HAP-1 (cell line): ENCODE data around the gene RBM26.

Experiments
- DNase-seq, 2 experiments: peaks; one replicate each; pipeline ENCODE4 v3.0.0-alpha.2; 2016 to 2020; ENCODE audit warnings: low spot score in 2 of 2
- H3K27me3 ChIP-seq: fragments of 250-450 bp; sonication (Bioruptor Pico); 2 replicates; pipeline ENCODE4 v1.5.1; 2020; ENCODE audit warnings: low read depth, mild to moderate bottlenecking, moderate library complexity
- H3K36me3 ChIP-seq: fragments of 250-450 bp; sonication (Bioruptor Pico); replicated peaks from 2 replicates; pipeline ENCODE4 v1.5.1; 2020; ENCODE audit warnings: mild to moderate bottlenecking
- H3K4me1 ChIP-seq: fragments of 250-450 bp; sonication (Bioruptor Pico); 2 replicates; pipeline ENCODE4 v1.5.1; 2020; ENCODE audit warnings: mild to moderate bottlenecking
- H3K4me3 ChIP-seq: fragments of 250-450 bp; sonication (Bioruptor Pico); 2 replicates; pipeline ENCODE4 v1.5.1; 2020; ENCODE audit warnings: mild to moderate bottlenecking, moderate library complexity
- H3K9me3 ChIP-seq: fragments of 250-450 bp; sonication (Bioruptor Pico); 2 replicates; pipeline ENCODE4 v1.5.1; 2020; ENCODE audit warnings: mild to moderate bottlenecking, moderate library complexity
- in situ Hi-C: fragments of 300-500 bp; cut with MboI; formaldehyde crosslinking; loops from 3 replicates; pipeline ENCODE4 v1.14.3; 2020; ENCODE audit warnings: low sequenced_read_pairs, inconsistent platforms, mixed read lengths

RBM26 gene

DNA sequence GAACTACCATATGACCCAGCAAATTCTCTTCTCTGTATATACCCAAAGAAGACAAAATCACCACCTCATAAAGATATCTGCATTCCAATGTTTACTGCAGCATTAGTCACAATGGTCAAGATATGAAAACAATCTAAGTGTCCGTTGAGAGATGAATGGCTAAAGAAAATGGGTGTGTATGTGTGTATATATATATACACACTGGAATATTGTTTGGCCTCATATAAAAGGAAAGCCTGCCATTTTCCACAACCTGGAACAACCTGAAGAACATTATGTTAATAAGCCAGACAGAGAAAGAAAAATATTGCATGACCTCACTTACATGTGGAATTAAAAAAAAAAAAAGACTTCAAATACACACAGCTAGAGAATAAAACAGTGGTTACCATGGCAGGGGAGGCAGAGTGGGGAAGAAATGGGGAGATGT lies 29.5 kb upstream of the RBM26 start:
- Histone ChIP-seq H3K36me3 (no peaks in the 10 kb centered on the region), H3K4me1 (peaks cover 13% of the 10 kb centered on the region), H3K4me3 (no peak overlapping the region), H3K9me3 (no peaks in the 10 kb centered on the region), H3K27me3 (no peaks in the 10 kb centered on the region)
- in situ Hi-C loops = no loop called here
- DNase-seq = no peak

GRCh38 chr13:79434556-79434955 lies 28.5 kb upstream of the RBM26 start:
- Histone ChIP-seq H3K4me1 (peaks cover 13% of the 10 kb centered on the region), H3K36me3 (no peaks in the 10 kb centered on the region), H3K4me3 (no peak overlapping the region), H3K27me3 (no peaks in the 10 kb centered on the region), H3K9me3 (no peaks in the 10 kb centered on the region)
- DNase-seq = peak in 1 of 2 experiments; percentile 41
- in situ Hi-C loops = no loop called here

DNA sequence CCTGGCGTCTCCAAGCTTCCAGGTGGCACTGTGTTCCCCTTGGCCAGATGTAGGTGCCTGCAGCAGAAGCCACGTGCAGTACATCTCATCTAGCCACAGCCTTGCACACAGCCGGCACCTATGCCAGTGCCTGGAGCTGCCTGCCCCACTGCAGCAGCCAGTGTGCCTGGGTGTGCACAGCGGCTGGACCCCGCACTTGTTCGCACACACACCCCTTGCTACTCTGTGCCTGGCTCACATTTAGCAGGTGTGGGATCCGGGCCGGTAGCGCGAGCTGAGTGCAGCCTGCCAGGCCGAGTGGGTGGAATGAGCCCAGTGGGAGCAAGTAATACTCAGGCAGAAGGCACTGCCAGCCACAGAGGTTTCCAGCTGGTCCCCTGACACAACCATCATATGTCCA lies 26.9 kb upstream of the RBM26 start:
- in situ Hi-C loops = no loop called here

DNA sequence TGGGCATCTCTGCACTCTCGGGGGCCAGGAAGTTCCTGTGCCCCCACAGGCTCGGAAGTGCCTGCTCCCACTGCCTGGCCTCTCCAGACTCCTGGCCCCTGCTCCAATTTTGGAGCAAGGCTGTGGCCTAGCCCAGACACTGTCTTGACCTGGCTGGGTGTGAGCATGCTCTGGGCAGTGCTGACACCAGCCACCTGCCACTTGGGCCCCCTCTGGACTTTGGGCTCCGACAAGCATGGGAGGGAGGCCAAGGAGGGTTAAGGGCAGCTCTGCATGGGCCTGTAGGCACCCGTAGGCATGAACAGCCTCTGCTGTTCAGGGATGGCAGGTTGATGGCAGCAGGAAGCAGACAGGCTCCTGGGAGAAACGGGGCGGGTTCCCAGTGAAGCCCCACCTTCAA lies 26.0 kb upstream of the RBM26 start:
- Histone ChIP-seq H3K4me3 (no peak overlapping the region), H3K9me3 (no peaks in the 10 kb centered on the region), H3K27me3 (no peaks in the 10 kb centered on the region), H3K36me3 (no peaks in the 10 kb centered on the region), H3K4me1 (peaks cover 21% of the 10 kb centered on the region)
- no peak for DNase-seq
- in situ Hi-C loops = no loop called here

More for the DNA sequence above, 26.9 kb upstream of the RBM26 start:
- no peaks in the 10 kb centered on the region for H3K27me3 ChIP-seq
- no peaks in the 10 kb centered on the region for H3K36me3 ChIP-seq
- DNase-seq = no peak
- peaks cover 13% of the 10 kb centered on the region for H3K4me1 ChIP-seq
- no peak overlapping the region for H3K4me3 ChIP-seq
- H3K9me3 ChIP-seq = no peaks in the 10 kb centered on the region

- Histone ChIP-seq H3K27me3 (no peaks in the 10 kb centered on the region), H3K36me3 (no peaks in the 10 kb centered on the region), H3K4me3 (no peak overlapping the region), H3K4me1 (peaks cover 12% of the 10 kb centered on the region), H3K9me3 (no peaks in the 10 kb centered on the region)
- DNase-seq = no peak
- in situ Hi-C loops = no loop called here
These were observed 23.3 kb upstream of the RBM26 start for GRCh38 chr13:79429309-79429708.

GRCh38 chr13:79427883-79428282 lies 21.8 kb upstream of the RBM26 start:
- no peaks in the 10 kb centered on the region for H3K9me3 ChIP-seq
- no peaks in the 10 kb centered on the region for H3K27me3 ChIP-seq
- H3K4me1 ChIP-seq = peaks cover 10% of the 10 kb centered on the region
- H3K36me3 ChIP-seq = 0 out of 2 replicates have a peak, but pooled peaks cover 2% of the 10 kb centered on the region
- no peak for DNase-seq
- in situ Hi-C loops = no loop called here
- H3K4me3 ChIP-seq = no peak overlapping the region

- H3K9me3 ChIP-seq = no peaks in the 10 kb centered on the region
- in situ Hi-C loops = no loop called here
- H3K4me1 ChIP-seq = peaks cover 10% of the 10 kb centered on the region
- H3K4me3 ChIP-seq = no peak overlapping the region
- 0 out of 2 replicates have a peak, but pooled peaks cover 2% of the 10 kb centered on the region for H3K36me3 ChIP-seq
- no peaks in the 10 kb centered on the region for H3K27me3 ChIP-seq
- DNase-seq = peak; percentile 43 to 50
These were observed 21.2 kb upstream of the RBM26 start for GRCh38 chr13:79427265-79427664.

DNA sequence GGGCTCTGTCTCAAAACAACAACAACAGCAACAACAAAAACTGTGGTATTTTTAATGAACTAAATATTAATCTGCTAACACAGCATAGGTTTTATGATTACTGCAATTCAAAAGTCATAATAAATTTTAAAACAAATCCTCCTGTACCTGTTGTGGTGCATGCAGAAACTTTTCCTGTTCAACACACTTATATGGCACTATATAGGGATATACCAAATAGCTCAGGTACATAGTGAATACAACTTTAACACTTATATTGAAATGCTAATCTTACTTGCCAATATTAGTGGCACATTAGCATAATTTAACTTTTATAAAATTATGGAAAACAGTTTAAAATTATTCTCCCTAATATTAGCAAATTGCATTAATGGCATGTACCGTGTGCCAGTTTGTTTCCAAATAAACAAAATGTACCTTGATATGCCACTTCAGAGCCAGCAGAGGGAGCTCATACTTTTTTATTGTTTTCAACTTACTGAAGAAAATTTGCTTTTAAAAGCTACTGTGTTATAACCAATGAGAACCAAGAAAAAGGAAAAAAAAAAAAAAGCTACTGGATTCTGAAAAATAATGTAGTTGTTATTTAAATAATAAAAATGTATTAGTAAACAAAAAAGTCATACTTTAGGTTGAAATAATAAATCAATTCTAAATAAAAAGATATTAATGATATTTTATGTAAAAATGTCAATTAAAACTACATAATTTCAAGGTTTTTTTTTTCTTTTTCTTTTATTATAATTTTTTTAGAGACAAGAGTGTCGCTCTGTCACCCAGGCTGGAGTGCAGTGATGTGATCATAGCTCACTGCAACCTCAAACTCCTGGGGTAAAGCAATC lies 18.0 kb upstream of the RBM26 start:
- in situ Hi-C loops = no loop called here

GRCh38 chr13:79423340-79423739 lies 17.3 kb upstream of the RBM26 start:
- in situ Hi-C loops = no loop called here

More for the DNA sequence above, 18.0 kb upstream of the RBM26 start:
- H3K4me3 ChIP-seq = no peak overlapping the region
- peak in 1 of 2 experiments; percentile 60 for DNase-seq
- H3K27me3 ChIP-seq = no peaks in the 10 kb centered on the region
- H3K4me1 ChIP-seq = peaks cover 10% of the 10 kb centered on the region
- peaks cover 6% of the 10 kb centered on the region; the same call in 1 of the 2 replicates for H3K36me3 ChIP-seq
- H3K9me3 ChIP-seq = no peaks in the 10 kb centered on the region

GRCh38 chr13:79419365-79419764 lies 13.3 kb upstream of the RBM26 start:
- in situ Hi-C loops = loop anchor here (10.0 kb wide), 1 partner anchor 115 kb away; no protein-coding TSS in a partner anchor
- Histone ChIP-seq H3K9me3 (no peaks in the 10 kb centered on the region), H3K27me3 (no peaks in the 10 kb centered on the region), H3K4me1 (no peaks in the 10 kb centered on the region), H3K4me3 (no peak overlapping the region), H3K36me3 (peaks cover 16% of the 10 kb centered on the region)
- DNase-seq = no peak

More at GRCh38 chr13:79423340-79423739, 17.3 kb upstream of the RBM26 start:
- no peak overlapping the region for H3K4me3 ChIP-seq
- peaks cover 6% of the 10 kb centered on the region; the same call in 1 of the 2 replicates for H3K36me3 ChIP-seq
- H3K27me3 ChIP-seq = no peaks in the 10 kb centered on the region
- no peak for DNase-seq
- H3K9me3 ChIP-seq = no peaks in the 10 kb centered on the region
- H3K4me1 ChIP-seq = peaks cover 10% of the 10 kb centered on the region

DNA sequence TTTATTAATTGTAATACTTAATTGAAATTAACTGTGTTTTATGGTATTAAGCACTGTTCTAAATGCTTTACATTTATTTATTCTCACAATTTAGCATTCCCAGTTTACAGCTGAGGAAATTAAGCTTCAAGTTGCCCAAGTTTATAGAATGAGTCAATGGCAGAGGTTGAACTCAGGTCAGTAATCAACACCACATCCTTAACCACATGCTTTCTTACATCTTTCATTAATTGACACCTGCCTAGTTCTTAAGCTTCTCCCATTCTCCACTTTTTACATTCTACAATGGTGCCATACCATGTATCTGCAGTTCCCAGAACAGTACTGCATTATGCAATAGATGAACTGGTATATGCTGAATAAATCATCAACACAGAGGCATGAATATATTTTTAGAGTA lies 11.7 kb upstream of the RBM26 start:
- H3K9me3 ChIP-seq = no peaks in the 10 kb centered on the region
- H3K4me3 ChIP-seq = no peak overlapping the region
- H3K36me3 ChIP-seq = peaks cover 14% of the 10 kb centered on the region
- in situ Hi-C loops = loop anchor here (10.0 kb wide), 1 partner anchor 117 kb away; no protein-coding TSS in a partner anchor
- DNase-seq = no peak
- H3K4me1 ChIP-seq = no peaks in the 10 kb centered on the region
- H3K27me3 ChIP-seq = no peaks in the 10 kb centered on the region

DNA sequence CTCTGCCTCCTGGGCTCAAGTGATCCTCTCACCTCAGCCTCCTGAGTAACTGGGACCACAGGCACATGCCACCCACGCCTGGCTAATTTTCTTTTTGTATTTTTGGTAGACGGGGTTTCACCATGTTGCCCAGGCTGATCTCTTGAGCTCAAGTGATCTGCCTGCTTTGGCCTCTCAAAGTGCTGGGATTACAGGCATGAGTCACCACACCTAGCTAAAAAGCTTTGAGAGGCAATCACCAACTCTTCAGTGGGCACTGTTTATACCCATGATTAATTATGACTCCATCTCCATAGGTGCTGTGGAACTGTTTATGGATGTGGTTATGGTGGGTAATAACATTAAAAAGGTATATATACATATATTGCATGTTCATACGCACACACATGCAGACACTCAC lies 7.5 kb upstream of the RBM26 start:
- DNase-seq = no peak
- in situ Hi-C loops = loop anchor here (10.0 kb wide), 1 partner anchor 121 kb away; no protein-coding TSS in a partner anchor
- H3K9me3 ChIP-seq = no peaks in the 10 kb centered on the region
- H3K4me1 ChIP-seq = peaks cover under 1% of the 10 kb centered on the region; the same call in 1 of the 2 replicates
- H3K27me3 ChIP-seq = no peaks in the 10 kb centered on the region
- H3K36me3 ChIP-seq = peaks cover 11% of the 10 kb centered on the region
- no peak overlapping the region for H3K4me3 ChIP-seq

GRCh38 chr13:79409828-79410227 lies 3.8 kb upstream of the RBM26 start:
- peaks cover 4% of the 10 kb centered on the region for H3K36me3 ChIP-seq
- H3K4me1 ChIP-seq = peaks cover 13% of the 10 kb centered on the region
- no peak overlapping the region for H3K4me3 ChIP-seq
- H3K27me3 ChIP-seq = no peaks in the 10 kb centered on the region
- no peaks in the 10 kb centered on the region for H3K9me3 ChIP-seq
- DNase-seq = no peak
- in situ Hi-C loops = loop anchor here (10.0 kb wide), 1 partner anchor 125 kb away; no protein-coding TSS in a partner anchor

DNA sequence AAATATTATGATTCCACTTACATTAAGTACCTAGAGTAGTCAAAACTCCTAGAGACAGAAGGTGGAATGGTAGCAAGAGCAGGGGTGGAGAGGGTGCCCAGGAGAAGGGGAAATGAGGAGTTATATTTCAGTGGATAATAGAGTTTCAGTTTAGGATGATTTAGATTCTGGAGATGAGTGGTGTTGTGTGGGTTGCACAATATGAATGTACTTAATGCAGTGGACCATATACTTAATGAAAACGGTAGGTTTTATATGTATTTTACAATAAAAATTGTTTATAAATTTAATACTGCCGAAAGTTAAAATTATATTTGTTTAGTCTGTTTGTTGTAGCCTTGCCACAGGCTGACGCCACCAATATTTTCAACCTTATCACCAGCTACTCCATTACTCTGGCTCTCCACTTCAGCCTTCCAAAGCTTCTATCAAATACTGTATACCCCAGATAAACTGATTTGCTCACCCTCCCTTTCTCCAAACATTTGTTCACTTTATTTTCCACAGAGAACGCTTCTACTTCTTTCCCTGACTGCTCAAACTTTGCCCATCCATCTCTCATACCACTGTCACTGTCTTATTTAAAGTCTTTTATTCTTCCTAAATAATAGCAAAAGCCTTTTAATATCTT lies 1.4 kb upstream of the RBM26 start:
- in situ Hi-C loops = no loop called here
- no peaks in the 10 kb centered on the region for H3K27me3 ChIP-seq
- no peak for DNase-seq
- peaks cover 25% of the 10 kb centered on the region for H3K4me1 ChIP-seq
- peak overlapping the region; percentile 82 for H3K4me3 ChIP-seq
- H3K9me3 ChIP-seq = no peaks in the 10 kb centered on the region
- H3K36me3 ChIP-seq = 0 out of 2 replicates have a peak, but pooled peaks cover 3% of the 10 kb centered on the region
